SK-N-SH (cell line): ENCODE data around the gene ZNF398.

Experiments
- JUND ChIP-seq: IDR thresholded peaks from 2 replicates; pipeline ENCODE4 v1.4.0; 2012
- RXRA ChIP-seq: IDR thresholded peaks from 2 replicates; pipeline ENCODE4 v1.4.0; 2012; ENCODE audit warnings: low read depth, mild to moderate bottlenecking, borderline replicate concordance
- YY1 ChIP-seq: IDR thresholded peaks from 2 replicates; pipeline ENCODE4 v1.4.0; 2012; ENCODE audit warnings: low read depth, mild to moderate bottlenecking
- TF ChIP-seq, protein P1 (sequence below): fragments of 200-600 bp; sonication (generic); IDR thresholded peaks from 2 replicates; pipeline ENCODE4 v1.6.1; 2017; ENCODE audit warnings: antibody characterized with exemption, mild to moderate bottlenecking, moderate library complexity

DNA sequence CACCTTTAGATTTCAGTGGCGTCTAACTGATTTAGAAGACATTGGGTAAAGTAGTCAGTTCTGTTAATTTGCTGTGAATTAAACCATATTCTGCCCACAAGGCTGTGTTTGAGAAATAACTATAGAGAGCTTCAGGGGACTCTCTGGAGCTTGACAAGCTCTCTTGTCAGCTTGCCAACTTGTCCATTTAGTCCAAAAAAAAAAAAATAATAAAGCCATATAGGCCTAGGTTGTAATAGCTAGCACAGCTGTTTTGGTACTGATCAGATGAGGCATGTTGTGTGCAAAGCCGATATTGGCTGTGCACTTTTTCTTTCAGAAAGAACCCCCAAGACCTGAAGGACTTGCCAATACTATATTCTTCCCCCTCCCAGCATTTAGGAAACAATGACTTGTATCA is 27.9 kb downstream of the ZNF398 start:
- TF ChIP-seq RXRA (no peak), YY1 (no peak), JUND (no peak)
- TF ChIP-seq, protein P1, sequence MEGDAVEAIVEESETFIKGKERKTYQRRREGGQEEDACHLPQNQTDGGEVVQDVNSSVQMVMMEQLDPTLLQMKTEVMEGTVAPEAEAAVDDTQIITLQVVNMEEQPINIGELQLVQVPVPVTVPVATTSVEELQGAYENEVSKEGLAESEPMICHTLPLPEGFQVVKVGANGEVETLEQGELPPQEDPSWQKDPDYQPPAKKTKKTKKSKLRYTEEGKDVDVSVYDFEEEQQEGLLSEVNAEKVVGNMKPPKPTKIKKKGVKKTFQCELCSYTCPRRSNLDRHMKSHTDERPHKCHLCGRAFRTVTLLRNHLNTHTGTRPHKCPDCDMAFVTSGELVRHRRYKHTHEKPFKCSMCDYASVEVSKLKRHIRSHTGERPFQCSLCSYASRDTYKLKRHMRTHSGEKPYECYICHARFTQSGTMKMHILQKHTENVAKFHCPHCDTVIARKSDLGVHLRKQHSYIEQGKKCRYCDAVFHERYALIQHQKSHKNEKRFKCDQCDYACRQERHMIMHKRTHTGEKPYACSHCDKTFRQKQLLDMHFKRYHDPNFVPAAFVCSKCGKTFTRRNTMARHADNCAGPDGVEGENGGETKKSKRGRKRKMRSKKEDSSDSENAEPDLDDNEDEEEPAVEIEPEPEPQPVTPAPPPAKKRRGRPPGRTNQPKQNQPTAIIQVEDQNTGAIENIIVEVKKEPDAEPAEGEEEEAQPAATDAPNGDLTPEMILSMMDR, result no peak
